Measurements from ENCODE around the gene SEMA3D.

GRCh38 chr7:85081392-85081791, 105.5 kb downstream of the SEMA3D start:
- TF ChIP-seq POLR2A (IDR thresholded peaks at IDR 0.05; ENCODE audit: low read length) = no peak
- no peak for TF ChIP-seq GATA1 (IDR thresholded peaks at IDR 0.05; ENCODE audit: low read depth, low read length)
